Putamen (tissue), 1 donor: Measurements from ENCODE around the gene MYCT1.
"Not testable (repeated sequence)": the region's sequence is repeated elsewhere in the genome, so short reads cannot be mapped to it uniquely, and the experiment has no call there.

ENCODE experiments used
- DNase-seq: peaks from one replicate; pipeline ENCODE4 v3.0.0-alpha.2; 2016; ENCODE audit warnings: low spot score

The MYCT1 gene

DNA sequence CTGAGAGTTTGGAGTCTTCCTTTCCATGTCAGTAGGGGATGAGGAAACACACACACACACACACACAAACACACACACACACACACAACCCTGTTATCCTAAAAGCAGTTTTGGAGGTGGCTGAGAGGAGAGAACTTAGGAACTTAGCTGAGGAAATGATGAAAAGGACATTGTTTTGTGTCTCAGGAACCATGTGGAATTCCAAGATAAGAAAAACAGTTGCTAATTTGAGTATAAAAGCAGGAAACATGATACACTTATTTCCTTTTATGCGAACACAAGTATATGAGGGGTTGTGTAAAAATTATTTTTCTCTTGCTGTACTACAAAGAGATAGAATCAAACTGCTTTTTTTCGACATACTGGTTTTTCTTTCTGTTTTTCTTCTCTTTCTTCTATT is at the start of gene MYCT1:
Gene MYCT1, plus strand, starts transcription at position 264 of the 400 bp plus-strand sequence. Its CDS starts 6 bp downstream, at position 270.
- DNase-seq, result no peak

GRCh38 chr6:152648105-152648504 is 49.6 kb upstream of the MYCT1 start:
- DNase-seq, result no peak

GRCh38 chr6:152651986-152652385 is 45.7 kb upstream of the MYCT1 start:
- DNase-seq, result no peak

DNA sequence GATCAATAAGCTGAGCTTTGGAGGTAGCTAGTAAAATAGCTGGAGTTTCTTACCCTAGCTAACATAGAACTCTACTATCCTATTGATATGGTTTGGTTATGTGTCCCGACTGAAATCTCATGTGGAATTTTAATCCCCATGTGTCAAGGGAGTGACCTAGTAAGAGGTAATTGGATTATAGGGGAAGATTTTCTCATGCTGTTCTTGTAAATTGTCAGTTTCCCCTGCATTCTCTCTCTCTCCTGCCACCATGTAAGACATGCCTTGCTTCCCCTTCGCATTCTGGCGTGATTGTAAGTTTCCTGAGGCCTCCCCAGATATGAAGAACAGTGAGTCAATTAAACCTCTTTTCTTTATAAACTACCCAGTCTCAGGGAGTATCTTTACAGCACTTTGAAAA is 35.9 kb upstream of the MYCT1 start:
- DNase-seq, result no peak

GRCh38 chr6:152669895-152670294 is 27.8 kb upstream of the MYCT1 start:
- no peak for DNase-seq

DNA sequence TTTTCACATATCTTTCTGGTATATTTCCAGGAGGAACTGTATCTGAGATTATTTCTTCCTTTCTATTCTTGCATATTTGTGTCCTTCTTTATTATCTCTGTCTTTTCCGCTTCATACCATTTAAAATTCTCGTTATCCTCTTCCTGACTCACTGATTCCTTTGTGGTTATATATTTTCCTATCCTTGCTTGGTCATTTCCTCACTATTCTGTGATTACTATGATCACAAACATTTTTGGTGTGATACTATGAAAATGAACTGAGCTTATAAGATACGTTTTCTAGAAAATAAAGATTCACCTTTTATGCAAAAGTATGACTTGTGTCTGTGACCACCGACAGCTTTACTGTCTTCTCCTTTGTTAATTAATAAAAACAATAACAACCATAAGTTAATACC is 26.5 kb upstream of the MYCT1 start:
- DNase-seq, result no peak

DNA sequence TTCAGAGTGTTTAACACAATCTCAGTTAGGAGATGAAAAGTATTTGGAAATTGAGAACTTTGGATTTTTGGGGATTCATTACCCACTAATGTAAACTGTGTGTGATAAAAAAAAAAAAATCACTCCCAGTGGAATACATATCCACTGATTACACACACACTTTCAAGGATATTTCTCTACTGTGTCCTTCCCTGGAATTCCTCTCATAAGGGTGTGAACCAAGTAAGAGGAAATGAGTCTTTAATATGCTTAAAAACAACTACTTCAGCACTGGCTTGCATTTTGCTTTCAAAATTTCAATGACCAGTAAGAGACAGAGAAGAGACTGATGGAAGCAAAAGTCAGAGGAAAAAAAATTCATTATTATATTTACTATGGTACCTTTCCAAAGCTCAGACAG is 24.5 kb upstream of the MYCT1 start:
- DNase-seq, result no peak

- DNase-seq, result no peak
Observed at GRCh38 chr6:152680151-152680550, 17.5 kb upstream of the MYCT1 start.

- DNase-seq, result no peak
Observed at GRCh38 chr6:152680879-152681517, 16.7 kb upstream of the MYCT1 start.

DNA sequence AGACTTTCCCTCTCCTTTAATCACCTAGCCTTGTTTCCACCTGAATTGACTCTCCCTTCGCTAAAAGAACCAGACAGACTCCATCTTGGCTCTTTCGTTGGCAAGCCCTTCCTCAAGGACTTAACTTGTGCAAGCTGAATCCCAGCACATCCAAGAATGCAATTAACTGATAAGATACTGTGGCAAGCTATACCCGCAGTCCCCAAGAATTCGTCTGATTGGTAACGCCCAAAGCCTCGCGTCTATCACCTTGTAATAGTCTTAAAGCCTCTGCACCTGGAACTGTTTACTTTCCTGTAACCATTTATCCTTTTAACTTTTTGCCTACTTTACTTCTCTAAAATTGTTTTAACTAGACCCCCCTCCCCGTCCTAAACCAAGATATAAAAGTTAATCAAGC is 15.6 kb upstream of the MYCT1 start:
- DNase-seq, result no peak

GRCh38 chr6:152682935-152683334 is 14.8 kb upstream of the MYCT1 start:
- DNase-seq, result not testable (repeated sequence)

DNA sequence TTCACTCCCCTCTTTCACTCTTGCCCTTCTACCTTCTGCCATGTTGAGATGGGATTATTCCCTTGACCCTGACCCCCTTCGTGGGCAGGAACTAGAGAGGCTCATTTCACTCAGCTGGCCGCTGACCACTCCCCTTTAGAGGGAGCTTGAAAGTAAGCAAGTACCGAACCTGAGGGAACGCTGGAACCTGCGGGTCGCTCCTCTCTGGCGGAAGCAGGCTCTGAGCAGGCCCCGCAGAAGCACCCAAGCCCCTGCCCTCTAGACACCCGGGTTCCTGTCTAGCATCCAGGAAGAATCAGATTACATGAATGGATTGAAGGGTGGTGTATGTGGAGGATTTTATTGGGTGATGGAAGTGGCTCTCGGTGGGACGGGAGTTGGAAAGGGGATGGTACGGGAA is 11.9 kb upstream of the MYCT1 start:
- no peak for DNase-seq

DNA sequence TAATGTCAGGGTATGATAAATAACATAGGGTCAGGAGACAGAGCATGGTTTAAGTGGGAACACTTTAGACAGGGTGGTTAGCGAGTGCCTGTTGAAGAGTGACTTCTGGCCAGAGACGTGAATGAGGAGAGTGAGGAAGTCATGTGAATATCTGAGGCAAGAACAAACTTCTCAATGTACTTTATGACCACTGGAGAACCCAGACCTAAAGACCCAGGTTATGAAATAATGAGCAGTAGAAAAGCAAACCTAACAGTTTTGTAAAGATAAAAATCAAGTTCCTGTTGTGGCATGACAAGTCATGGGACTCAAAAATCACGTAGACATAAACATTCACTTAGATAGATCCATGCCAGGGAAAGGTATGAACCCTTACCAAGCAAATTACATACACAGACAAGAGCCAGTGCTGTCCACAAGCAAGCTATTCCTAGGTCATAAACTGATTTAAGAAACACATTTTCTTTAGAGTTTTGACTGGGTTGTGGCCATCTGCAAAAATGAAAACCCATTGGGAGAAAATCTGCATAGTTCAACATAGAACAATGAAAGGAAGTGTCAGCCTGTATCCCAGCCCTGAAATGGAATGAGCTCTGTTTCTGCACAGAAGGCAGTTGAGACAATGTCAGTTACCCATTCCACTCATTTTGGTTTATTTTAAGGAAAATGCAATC is 2.2 kb upstream of the MYCT1 start:
- DNase-seq, result no peak

- no peak for DNase-seq
Observed at GRCh38 chr6:152696522-152696921, 1.2 kb upstream of the MYCT1 start.

DNA sequence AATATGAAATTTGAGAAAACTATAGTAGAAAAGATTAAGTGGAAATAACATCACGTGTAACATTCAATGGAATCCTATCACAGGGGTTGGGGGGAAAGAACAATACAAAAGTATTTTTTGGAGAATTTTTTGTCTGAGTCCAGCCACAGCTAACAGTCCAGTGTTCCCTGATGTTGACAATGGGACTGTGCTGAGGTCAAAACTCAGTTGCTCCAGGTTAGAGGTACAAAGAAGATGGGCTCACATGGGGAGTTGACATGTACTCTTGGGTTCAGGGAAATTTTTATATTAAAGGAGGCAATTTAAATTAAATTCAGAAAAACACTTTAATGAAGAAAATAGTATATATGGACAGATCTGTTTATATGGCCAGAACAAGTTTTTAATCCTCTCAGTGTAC is 995 bp downstream of the MYCT1 start:
- no peak for DNase-seq

DNA sequence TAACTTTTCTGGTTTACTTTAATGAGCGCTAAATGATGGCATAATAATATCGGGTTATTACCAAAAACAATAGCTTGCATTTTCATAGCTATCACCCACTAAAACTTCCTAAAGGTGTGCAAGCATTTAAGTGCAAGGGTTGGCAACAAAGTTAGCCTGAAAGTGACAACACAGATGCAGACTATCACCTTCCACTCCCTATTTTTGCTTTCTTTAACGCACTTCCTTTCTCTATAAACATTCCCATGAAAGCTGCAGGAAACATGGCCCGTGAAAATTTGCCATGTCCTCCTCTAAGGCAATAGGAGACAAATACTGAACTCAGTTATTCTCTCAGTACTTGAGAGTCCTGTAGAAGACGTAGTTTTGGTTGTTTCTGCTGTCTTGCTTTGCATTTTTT is 2.7 kb downstream of the MYCT1 start:
- no peak for DNase-seq

- DNase-seq, result no peak
Observed at GRCh38 chr6:152701081-152701862, 3.6 kb downstream of the MYCT1 start.

DNA sequence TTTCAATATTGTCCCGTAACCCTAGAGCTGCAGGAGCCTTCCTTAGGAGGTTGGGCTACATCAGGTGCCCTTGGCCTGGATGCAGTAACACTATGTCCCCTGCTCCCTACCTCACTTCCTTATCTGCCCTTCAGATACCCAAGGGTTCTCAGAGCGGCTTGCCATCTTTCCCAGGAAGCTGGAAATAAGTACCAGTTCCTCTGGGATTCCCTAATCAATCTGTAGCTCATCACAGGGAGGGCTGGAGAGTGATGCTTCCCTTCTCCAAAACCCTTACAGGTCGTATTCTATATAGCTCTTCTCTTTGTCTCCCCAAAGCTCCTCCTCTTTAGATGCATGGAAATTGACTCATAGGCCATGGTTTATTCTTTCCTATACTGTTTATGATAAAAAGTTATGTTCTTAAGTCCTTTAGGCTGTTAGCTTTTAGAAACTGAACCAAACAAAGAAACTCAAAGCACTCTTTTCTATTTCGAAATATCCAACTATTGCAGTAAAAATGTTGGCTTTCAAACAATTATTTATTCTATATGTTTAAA is 4.2 kb downstream of the MYCT1 start:
- DNase-seq, result no peak

GRCh38 chr6:152703750-152704149 is 6.1 kb downstream of the MYCT1 start:
- DNase-seq, result not testable (repeated sequence)

DNA sequence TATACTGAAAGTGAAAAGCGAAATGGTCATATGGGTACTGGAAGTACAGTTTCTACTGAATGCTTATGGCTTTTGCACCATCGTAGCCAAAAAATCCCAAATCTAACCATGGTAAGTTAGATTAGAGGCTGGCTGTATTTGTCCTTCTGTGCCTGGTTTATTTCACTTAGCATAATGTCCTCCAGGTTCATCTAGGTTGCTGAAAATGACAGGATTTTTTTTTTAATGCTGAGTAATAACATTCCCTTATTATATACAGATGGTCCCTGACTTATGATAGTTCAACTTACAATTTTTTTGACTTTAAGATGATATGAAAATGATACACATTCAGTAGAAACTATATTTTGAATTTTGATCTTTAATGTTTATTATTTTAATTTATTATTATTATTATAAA is 7.6 kb downstream of the MYCT1 start:
- DNase-seq, result no peak

DNA sequence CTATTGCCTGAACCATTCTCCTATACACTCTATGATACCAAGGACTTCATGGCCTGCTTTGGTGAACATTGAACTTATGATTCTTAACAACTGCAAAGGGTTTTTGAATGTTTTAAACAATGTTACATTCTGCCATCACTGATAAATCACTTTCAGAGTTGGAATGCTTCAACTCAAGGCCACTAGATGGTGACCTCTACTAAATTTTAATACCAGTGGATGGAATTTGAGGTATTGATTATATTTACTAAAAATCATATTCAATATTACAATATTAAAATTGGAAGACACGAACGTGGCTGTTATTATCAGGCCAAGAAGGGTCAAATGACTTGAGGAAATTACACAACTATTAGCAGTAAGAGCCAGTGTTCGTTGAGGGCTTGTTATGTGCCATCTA is 18.6 kb downstream of the MYCT1 start:
- DNase-seq, result no peak

- no peak for DNase-seq
Observed at GRCh38 chr6:152720974-152721373, 23.3 kb downstream of the MYCT1 start.

DNA sequence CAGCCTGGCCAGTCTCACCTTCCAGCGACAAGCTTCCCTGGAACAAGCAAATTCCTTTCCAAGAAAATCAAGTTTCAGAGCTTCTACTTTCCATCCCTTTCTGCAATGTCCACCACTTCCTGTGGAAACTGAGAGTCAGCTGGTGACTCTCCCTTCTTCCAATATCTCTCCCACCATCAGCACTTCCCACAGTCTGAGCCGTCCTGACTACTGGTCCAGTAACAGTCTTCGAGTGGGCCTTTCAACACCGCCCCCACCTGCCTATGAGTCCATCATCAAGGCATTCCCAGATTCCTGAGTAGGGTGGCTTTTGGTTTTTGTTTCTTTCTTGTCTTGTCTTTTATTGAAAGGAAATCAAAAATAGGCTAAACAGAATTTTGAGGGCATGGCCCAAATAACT is 24.3 kb downstream of the MYCT1 start:
- DNase-seq, result no peak
